ENCODE data around the gene ANTXR1.

ANTXR1 gene

GRCh38 chr2:69030800-69031428 is 17.9 kb downstream of the ANTXR1 start:
- in situ Hi-C loops (cut with HindIII; ENCODE audit: low pct_unique_long_range_greater_than_20kb, low sequenced_read_pairs) = no loop called here
- DNase-seq (ENCODE audit: low read depth in 1 of 2, low spot score in 1 of 2) = no peak
- TF ChIP-seq JUND (IDR thresholded peaks at IDR 0.05; ENCODE audit: low read depth) = no peak

- in situ Hi-C loops (cut with HindIII; ENCODE audit: low pct_unique_long_range_greater_than_20kb, low sequenced_read_pairs) = no loop called here
- no peak for TF ChIP-seq JUND (IDR thresholded peaks at IDR 0.05; ENCODE audit: low read depth)
- DNase-seq (ENCODE audit: low read depth in 1 of 2, low spot score in 1 of 2) = no peak
Measured at GRCh38 chr2:69031466-69031865, 18.5 kb downstream of the ANTXR1 start.

- TF ChIP-seq JUND (IDR thresholded peaks at IDR 0.05; ENCODE audit: low read depth) = no peak
- in situ Hi-C loops (cut with HindIII; ENCODE audit: low pct_unique_long_range_greater_than_20kb, low sequenced_read_pairs) = no loop called here
Measured at GRCh38 chr2:69032336-69032735, 19.4 kb downstream of the ANTXR1 start.

GRCh38 chr2:69033461-69034095 is 20.6 kb downstream of the ANTXR1 start:
- in situ Hi-C loops (cut with HindIII; ENCODE audit: low pct_unique_long_range_greater_than_20kb, low sequenced_read_pairs) = no loop called here
- no peak for TF ChIP-seq JUND (IDR thresholded peaks at IDR 0.05; ENCODE audit: low read depth)
- no peak for DNase-seq (ENCODE audit: low read depth in 1 of 2, low spot score in 1 of 2)

More at GRCh38 chr2:69032336-69032735, 19.4 kb downstream of the ANTXR1 start:
- no peak for DNase-seq (ENCODE audit: low read depth in 1 of 2, low spot score in 1 of 2)

GRCh38 chr2:69034122-69034521 is 21.1 kb downstream of the ANTXR1 start:
- DNase-seq (ENCODE audit: low read depth in 1 of 2, low spot score in 1 of 2) = no peak
- TF ChIP-seq JUND (IDR thresholded peaks at IDR 0.05; ENCODE audit: low read depth) = no peak
- in situ Hi-C loops (cut with HindIII; ENCODE audit: low pct_unique_long_range_greater_than_20kb, low sequenced_read_pairs) = no loop called here

GRCh38 chr2:69034845-69035244 is 21.9 kb downstream of the ANTXR1 start:
- TF ChIP-seq JUND (IDR thresholded peaks at IDR 0.05; ENCODE audit: low read depth) = no peak
- no peak for DNase-seq (ENCODE audit: low read depth in 1 of 2, low spot score in 1 of 2)
- in situ Hi-C loops (cut with HindIII; ENCODE audit: low pct_unique_long_range_greater_than_20kb, low sequenced_read_pairs) = no loop called here

GRCh38 chr2:69036926-69037325 is 23.9 kb downstream of the ANTXR1 start:
- TF ChIP-seq JUND (IDR thresholded peaks at IDR 0.05; ENCODE audit: low read depth) = no peak
- no peak for DNase-seq (ENCODE audit: low read depth in 1 of 2, low spot score in 1 of 2)
- in situ Hi-C loops (cut with HindIII; ENCODE audit: low pct_unique_long_range_greater_than_20kb, low sequenced_read_pairs) = no loop called here

GRCh38 chr2:69041214-69041613 is 28.2 kb downstream of the ANTXR1 start:
- no peak for DNase-seq (ENCODE audit: low read depth in 1 of 2, low spot score in 1 of 2)
- in situ Hi-C loops (cut with HindIII; ENCODE audit: low pct_unique_long_range_greater_than_20kb, low sequenced_read_pairs) = no loop called here

GRCh38 chr2:69043736-69044400 is 30.9 kb downstream of the ANTXR1 start:
- TF ChIP-seq JUND (IDR thresholded peaks at IDR 0.05; ENCODE audit: low read depth) = no peak
- peak in 1 of 2 experiments; percentile 36 for DNase-seq (ENCODE audit: low read depth in 1 of 2, low spot score in 1 of 2)
- in situ Hi-C loops (cut with HindIII; ENCODE audit: low pct_unique_long_range_greater_than_20kb, low sequenced_read_pairs) = no loop called here

More at GRCh38 chr2:69041214-69041613, 28.2 kb downstream of the ANTXR1 start:
- TF ChIP-seq JUND (IDR thresholded peaks at IDR 0.05; ENCODE audit: low read depth) = no peak

- DNase-seq (ENCODE audit: low read depth in 1 of 2, low spot score in 1 of 2) = peak in 1 of 2 experiments; percentile 1
- in situ Hi-C loops (cut with HindIII; ENCODE audit: low pct_unique_long_range_greater_than_20kb, low sequenced_read_pairs) = no loop called here
Measured at GRCh38 chr2:69046221-69046662, 33.3 kb downstream of the ANTXR1 start.

GRCh38 chr2:69047625-69048145 is 34.7 kb downstream of the ANTXR1 start:
- in situ Hi-C loops (cut with HindIII; ENCODE audit: low pct_unique_long_range_greater_than_20kb, low sequenced_read_pairs) = no loop called here
- no peak for DNase-seq (ENCODE audit: low read depth in 1 of 2, low spot score in 1 of 2)
- no peak for TF ChIP-seq JUND (IDR thresholded peaks at IDR 0.05; ENCODE audit: low read depth)

More at GRCh38 chr2:69046221-69046662, 33.3 kb downstream of the ANTXR1 start:
- TF ChIP-seq JUND (IDR thresholded peaks at IDR 0.05; ENCODE audit: low read depth) = no peak

- no peak for DNase-seq (ENCODE audit: low read depth in 1 of 2, low spot score in 1 of 2)
- in situ Hi-C loops (cut with HindIII; ENCODE audit: low pct_unique_long_range_greater_than_20kb, low sequenced_read_pairs) = no loop called here
- TF ChIP-seq JUND (IDR thresholded peaks at IDR 0.05; ENCODE audit: low read depth) = no peak
Measured at GRCh38 chr2:69050802-69051201, 37.8 kb downstream of the ANTXR1 start.
